Trophoblast cell (in vitro differentiated cells and primary cell): ENCODE results near the gene IL36B.

ENCODE experiments used
- DNase-seq, 2 donors: peaks; one replicate each; pipeline ENCODE4 v3.0.0-alpha.2; 2016
- H2AFZ ChIP-seq: 2 replicates; pipeline ENCODE4 v1.6.1; 2013; ENCODE audit warnings: low read length, moderate library complexity, mild to moderate bottlenecking; ENCODE audit not compliant: insufficient read depth, poor library complexity
- H2AK5ac ChIP-seq: 2 replicates; pipeline ENCODE4 v1.6.1; 2013; ENCODE audit warnings: mild to moderate bottlenecking, low read length
- H2BK120ac ChIP-seq: 2 replicates; pipeline ENCODE4 v1.6.1; 2013; ENCODE audit warnings: low read length, mild to moderate bottlenecking, moderate library complexity; ENCODE audit not compliant: insufficient read depth, poor library complexity
- H2BK12ac ChIP-seq: 2 replicates; pipeline ENCODE4 v1.6.1; 2013; ENCODE audit warnings: mild to moderate bottlenecking, low read length, moderate library complexity
- H2BK5ac ChIP-seq: 2 replicates; pipeline ENCODE4 v1.6.1; 2013; ENCODE audit warnings: low read length, low read depth, moderate library complexity, mild to moderate bottlenecking; ENCODE audit not compliant: poor library complexity
- H3K14ac ChIP-seq: 2 replicates; pipeline ENCODE4 v1.6.1; 2013; ENCODE audit warnings: mild to moderate bottlenecking, low read length
- H3K18ac ChIP-seq: 2 replicates; pipeline ENCODE4 v1.6.1; 2013; ENCODE audit warnings: mild to moderate bottlenecking, low read length
- H3K23ac ChIP-seq: 2 replicates; pipeline ENCODE4 v1.6.1; 2013; ENCODE audit warnings: low read length
- H3K27ac ChIP-seq: 2 replicates; pipeline ENCODE4 v1.5.1; 2013; ENCODE audit warnings: low read depth, mild to moderate bottlenecking, inconsistent platforms, low read length, moderate library complexity
- H3K27me3 ChIP-seq: 2 replicates; pipeline ENCODE4 v1.6.1; 2013; ENCODE audit warnings: inconsistent platforms, mild to moderate bottlenecking, low read length, moderate library complexity; ENCODE audit not compliant: insufficient read depth
- H3K36me3 ChIP-seq, 2 experiments: 1 replicate in 1 of 2; 2 replicates in 1 of 2; pipeline ENCODE4 v1.6.1; 2013; ENCODE audit warnings: low read length in 2 of 2, mild to moderate bottlenecking in 2 of 2, moderate library complexity in 1 of 2; ENCODE audit not compliant: insufficient read depth in 2 of 2, control insufficient read depth in 1 of 2
- H3K4ac ChIP-seq: 2 replicates; pipeline ENCODE4 v1.6.1; 2013; ENCODE audit warnings: low read depth, mild to moderate bottlenecking, low read length, moderate library complexity
- H3K4me1 ChIP-seq, 2 experiments: 1 replicate in 1 of 2; 2 replicates in 1 of 2; pipeline ENCODE4 v1.6.1; 2013; ENCODE audit warnings: low read length in 2 of 2, mild to moderate bottlenecking in 2 of 2, moderate library complexity in 1 of 2; ENCODE audit not compliant: insufficient read depth in 2 of 2, control insufficient read depth in 1 of 2
- H3K4me2 ChIP-seq: 2 replicates; pipeline ENCODE4 v1.6.1; 2013; ENCODE audit warnings: inconsistent platforms, mild to moderate bottlenecking, low read length, moderate library complexity
- H3K4me3 ChIP-seq: 2 replicates; pipeline ENCODE4 v1.5.1; 2013; ENCODE audit warnings: mild to moderate bottlenecking, low read depth, low read length, inconsistent platforms
- H3K79me1 ChIP-seq: one replicate; pipeline ENCODE4 v1.6.1; 2013; ENCODE audit warnings: low read length
- H3K79me2 ChIP-seq: 2 replicates; pipeline ENCODE4 v1.6.1; 2013; ENCODE audit warnings: low read length, mild to moderate bottlenecking; ENCODE audit not compliant: control insufficient read depth, insufficient read depth, poor library complexity
- H3K9ac ChIP-seq: 2 replicates; pipeline ENCODE4 v1.6.1; 2013; ENCODE audit warnings: mild to moderate bottlenecking, low read length
- H3K9me3 ChIP-seq: 2 replicates; pipeline ENCODE4 v1.6.1; 2013; ENCODE audit warnings: low read depth, mild to moderate bottlenecking, control low read depth, inconsistent platforms, low read length; ENCODE audit not compliant: insufficient read depth
- H4K12ac ChIP-seq: 2 replicates; pipeline ENCODE4 v1.6.1; 2013; ENCODE audit warnings: low read depth, mild to moderate bottlenecking, low read length, moderate library complexity
- H4K8ac ChIP-seq: 2 replicates; pipeline ENCODE4 v1.6.1; 2013; ENCODE audit warnings: low read depth, mild to moderate bottlenecking, low read length, moderate library complexity
- H4K91ac ChIP-seq: one replicate; pipeline ENCODE4 v1.6.1; 2013; ENCODE audit warnings: low read depth, mild to moderate bottlenecking, low read length, moderate library complexity
- WGBS: extraction: QIAGEN DNeasy Blood & Tissue Kit; methylation state at CpG from one replicate; pipeline ENCODE4 v1.1.7; 2013; ENCODE audit warnings: missing lambda C conversion rate; ENCODE audit not compliant: insufficient read length, insufficient coverage; ENCODE audit errors: extremely low coverage; 5-methylcytosine and 5-hydroxymethylcytosine counted together

The IL36B gene

GRCh38 chr2:113007250-113007649 is 45.4 kb downstream of the IL36B start:
- Histone ChIP-seq H3K9me3 (peaks cover 7% of the 10 kb centered on the region), H2BK12ac (no peak overlapping the region), H3K14ac (no peak overlapping the region), H3K4me3 (no peak overlapping the region), H3K18ac (no peak overlapping the region), H3K36me3 (no peaks in the 10 kb centered on the region), H4K91ac (no peak overlapping the region), H2AFZ (no peak overlapping the region), H3K9ac (no peak overlapping the region), H3K23ac (no peak overlapping the region), H3K79me2 (no peaks in the 10 kb centered on the region), H2AK5ac (no peak overlapping the region), H3K79me1 (no peaks in the 10 kb centered on the region), H4K8ac (no peak overlapping the region), H3K27ac (no peak overlapping the region), H2BK5ac (no peak overlapping the region), H2BK120ac (no peak overlapping the region), H4K12ac (no peak overlapping the region), H3K4me1 (no peaks in the 10 kb centered on the region), H3K4me2 (no peak overlapping the region), H3K4ac (no peak overlapping the region), H3K27me3 (no peaks in the 10 kb centered on the region)
- no peak for DNase-seq
- WGBS: no CpG with 5 or more reads among the region's 1 CpG

GRCh38 chr2:113005030-113005509 is 47.6 kb downstream of the IL36B start, which contains the start of gene IL36A:
TSS of gene IL36A (plus strand) at chr2:113005459. CDS start at chr2:113005872, 413 bp downstream.
- Histone ChIP-seq H4K91ac (no peak within 1 kb of the TSS), H3K27me3 (no peaks in the 10 kb centered on the region), H3K18ac (no peak within 1 kb of the TSS), H3K4me2 (no peak within 1 kb of the TSS), H3K79me1 (no peaks in the 10 kb centered on the region), H3K14ac (no peak within 1 kb of the TSS), H3K36me3 (no peaks in the 10 kb centered on the region), H2BK120ac (no peak within 1 kb of the TSS), H3K4me1 (no peaks in the 10 kb centered on the region), H2AK5ac (no peak within 1 kb of the TSS), H3K9me3 (peaks cover 7% of the 10 kb centered on the region), H4K8ac (no peak within 1 kb of the TSS), H3K9ac (no peak within 1 kb of the TSS), H2BK12ac (no peak within 1 kb of the TSS), H2AFZ (no peak within 1 kb of the TSS), H4K12ac (no peak within 1 kb of the TSS), H3K27ac (no peak within 1 kb of the TSS), H3K79me2 (no peaks in the 10 kb centered on the region), H3K4ac (no peak within 1 kb of the TSS), H3K4me3 (no peak within 1 kb of the TSS), H2BK5ac (no peak within 1 kb of the TSS), H3K23ac (no peak within 1 kb of the TSS)
- no CpG with 5 or more reads among the region's 3 CpGs for WGBS
- no peak for DNase-seq

- Histone ChIP-seq H3K9ac (no peak overlapping the region), H4K8ac (no peak overlapping the region), H3K9me3 (peaks cover 9% of the 10 kb centered on the region), H3K4me3 (no peak overlapping the region), H3K4ac (no peak overlapping the region), H2BK120ac (no peak overlapping the region), H3K79me1 (no peaks in the 10 kb centered on the region), H4K91ac (no peak overlapping the region), H3K79me2 (no peaks in the 10 kb centered on the region), H3K27me3 (no peaks in the 10 kb centered on the region), H2AK5ac (no peak overlapping the region), H4K12ac (no peak overlapping the region), H3K18ac (no peak overlapping the region), H3K23ac (no peak overlapping the region), H3K4me2 (no peak overlapping the region), H3K14ac (no peak overlapping the region), H2BK5ac (no peak overlapping the region), H2AFZ (no peak overlapping the region), H3K27ac (no peak overlapping the region), H3K36me3 (no peaks in the 10 kb centered on the region), H3K4me1 (no peaks in the 10 kb centered on the region), H2BK12ac (no peak overlapping the region)
- no CpG with 5 or more reads among the region's 2 CpGs for WGBS
- no peak for DNase-seq
These were observed 50.0 kb downstream of the IL36B start for GRCh38 chr2:113002677-113003076.

- Histone ChIP-seq H3K23ac (no peak overlapping the region), H2AK5ac (no peak overlapping the region), H4K12ac (no peak overlapping the region), H2BK12ac (no peak overlapping the region), H4K91ac (no peak overlapping the region), H3K79me1 (no peaks in the 10 kb centered on the region), H2BK5ac (no peak overlapping the region), H3K14ac (no peak overlapping the region), H3K4me1 (no peaks in the 10 kb centered on the region), H2AFZ (no peak overlapping the region), H3K4ac (no peak overlapping the region), H3K79me2 (no peaks in the 10 kb centered on the region), H3K9me3 (peaks cover 11% of the 10 kb centered on the region), H2BK120ac (no peak overlapping the region), H3K27ac (no peak overlapping the region), H3K9ac (no peak overlapping the region), H3K4me2 (no peak overlapping the region), H3K18ac (no peak overlapping the region), H3K27me3 (no peaks in the 10 kb centered on the region), H3K4me3 (no peak overlapping the region), H3K36me3 (no peaks in the 10 kb centered on the region), H4K8ac (no peak overlapping the region)
- no peak for DNase-seq
- WGBS: no CpG with 5 or more reads among the region's 1 CpG
These were observed 52.2 kb downstream of the IL36B start for GRCh38 chr2:113000436-113000835.
